ENCODE measurements around the gene ANKDD1A. TPM values are rescaled to one million over a fixed set of nuclear protein-coding genes. Genes with fewer than 3 reads are reported as not detected.

The ANKDD1A gene
- total RNA-seq, 1 experiment from 2014 or later: 1.8 TPM

- H3K4me1 ChIP-seq (ENCODE audit: low read length): peaks cover 8% of the 10 kb centered on the region
- H3K9me3 ChIP-seq (ENCODE audit: low read length): peaks cover 11% of the 10 kb centered on the region
- H3K36me3 ChIP-seq (ENCODE audit: insufficient read depth, low read length): no peaks in the 10 kb centered on the region
- no peaks in the 10 kb centered on the region for H4K20me1 ChIP-seq (ENCODE audit: insufficient read depth, low read depth, low read length)
- H3K9me2 ChIP-seq (replicated peaks; ENCODE audit: insufficient read depth, low read length): no peaks in the 10 kb centered on the region
- H3K4me2 ChIP-seq (ENCODE audit: low read depth, low read length, poor library complexity, severe bottlenecking): no peak overlapping the region
- no peak overlapping the region for H2AFZ ChIP-seq (ENCODE audit: low read length)
- peaks cover 2% of the 10 kb centered on the region; the same call in 1 of the 2 replicates for H3K27me3 ChIP-seq (ENCODE audit: low read length)
- H3K9ac ChIP-seq (ENCODE audit: low read length): no peak overlapping the region
- no peak for DNase-seq
- H3K27ac ChIP-seq (ENCODE audit: low read length): no peak overlapping the region
- H3K79me2 ChIP-seq (ENCODE audit: low read length): no peaks in the 10 kb centered on the region
- H3K4me3 ChIP-seq (ENCODE audit: low read length): no peak overlapping the region
Measured at GRCh38 chr15:64901141-64901540, 10.6 kb upstream of the ANKDD1A start.

GRCh38 chr15:64901914-64902313 lies 9.8 kb upstream of the ANKDD1A start:
- no peak overlapping the region for H2AFZ ChIP-seq (ENCODE audit: low read length)
- no peak overlapping the region for H3K4me2 ChIP-seq (ENCODE audit: low read depth, low read length, poor library complexity, severe bottlenecking)
- no peak overlapping the region for H3K9ac ChIP-seq (ENCODE audit: low read length)
- H3K4me1 ChIP-seq (ENCODE audit: low read length): peaks cover 5% of the 10 kb centered on the region
- H4K20me1 ChIP-seq (ENCODE audit: insufficient read depth, low read depth, low read length): no peaks in the 10 kb centered on the region
- no peak overlapping the region for H3K4me3 ChIP-seq (ENCODE audit: low read length)
- H3K9me3 ChIP-seq (ENCODE audit: low read length): peaks cover 11% of the 10 kb centered on the region
- no peak overlapping the region for H3K27ac ChIP-seq (ENCODE audit: low read length)
- DNase-seq: no peak
- H3K9me2 ChIP-seq (replicated peaks; ENCODE audit: insufficient read depth, low read length): no peaks in the 10 kb centered on the region
- peaks cover 2% of the 10 kb centered on the region; the same call in 1 of the 2 replicates for H3K27me3 ChIP-seq (ENCODE audit: low read length)
- H3K36me3 ChIP-seq (ENCODE audit: insufficient read depth, low read length): no peaks in the 10 kb centered on the region
- H3K79me2 ChIP-seq (ENCODE audit: low read length): no peaks in the 10 kb centered on the region

- Histone ChIP-seq H2AFZ (ENCODE audit: low read length) (no peak overlapping the region), H3K27ac (ENCODE audit: low read length) (no peak overlapping the region), H3K9ac (ENCODE audit: low read length) (no peak overlapping the region), H3K4me3 (ENCODE audit: low read length) (no peak overlapping the region), H3K4me2 (ENCODE audit: low read depth, low read length, poor library complexity, severe bottlenecking) (no peak overlapping the region), H4K20me1 (ENCODE audit: insufficient read depth, low read depth, low read length) (no peaks in the 10 kb centered on the region), H3K27me3 (ENCODE audit: low read length) (peaks cover 2% of the 10 kb centered on the region; the same call in 1 of the 2 replicates), H3K9me2 (replicated peaks; ENCODE audit: insufficient read depth, low read length) (no peaks in the 10 kb centered on the region), H3K9me3 (ENCODE audit: low read length) (peaks cover 11% of the 10 kb centered on the region), H3K4me1 (ENCODE audit: low read length) (peaks cover 5% of the 10 kb centered on the region), H3K36me3 (ENCODE audit: insufficient read depth, low read length) (no peaks in the 10 kb centered on the region), H3K79me2 (ENCODE audit: low read length) (no peaks in the 10 kb centered on the region)
- no peak for DNase-seq
Measured at GRCh38 chr15:64902863-64903262, 8.8 kb upstream of the ANKDD1A start.

GRCh38 chr15:64903326-64903950 lies 8.3 kb upstream of the ANKDD1A start:
- DNase-seq: no peak
- Histone ChIP-seq H3K4me2 (ENCODE audit: low read depth, low read length, poor library complexity, severe bottlenecking) (no peak overlapping the region), H3K27me3 (ENCODE audit: low read length) (peaks cover 2% of the 10 kb centered on the region; the same call in 1 of the 2 replicates), H3K9ac (ENCODE audit: low read length) (no peak overlapping the region), H3K27ac (ENCODE audit: low read length) (no peak overlapping the region), H3K4me1 (ENCODE audit: low read length) (peaks cover 5% of the 10 kb centered on the region), H2AFZ (ENCODE audit: low read length) (no peak overlapping the region), H3K79me2 (ENCODE audit: low read length) (no peaks in the 10 kb centered on the region), H3K36me3 (ENCODE audit: insufficient read depth, low read length) (no peaks in the 10 kb centered on the region), H3K4me3 (ENCODE audit: low read length) (no peak overlapping the region), H4K20me1 (ENCODE audit: insufficient read depth, low read depth, low read length) (no peaks in the 10 kb centered on the region), H3K9me2 (replicated peaks; ENCODE audit: insufficient read depth, low read length) (no peaks in the 10 kb centered on the region), H3K9me3 (ENCODE audit: low read length) (peaks cover 11% of the 10 kb centered on the region)

GRCh38 chr15:64904189-64904588 lies 7.5 kb upstream of the ANKDD1A start:
- H3K79me2 ChIP-seq (ENCODE audit: low read length): no peaks in the 10 kb centered on the region
- peaks cover 2% of the 10 kb centered on the region; the same call in 1 of the 2 replicates for H3K27me3 ChIP-seq (ENCODE audit: low read length)
- no peaks in the 10 kb centered on the region for H4K20me1 ChIP-seq (ENCODE audit: insufficient read depth, low read depth, low read length)
- no peak for DNase-seq
- H3K9ac ChIP-seq (ENCODE audit: low read length): no peak overlapping the region
- no peaks in the 10 kb centered on the region for H3K36me3 ChIP-seq (ENCODE audit: insufficient read depth, low read length)
- H3K27ac ChIP-seq (ENCODE audit: low read length): no peak overlapping the region
- no peak overlapping the region for H3K4me2 ChIP-seq (ENCODE audit: low read depth, low read length, poor library complexity, severe bottlenecking)
- peaks cover 5% of the 10 kb centered on the region for H3K4me1 ChIP-seq (ENCODE audit: low read length)
- no peaks in the 10 kb centered on the region for H3K9me2 ChIP-seq (replicated peaks; ENCODE audit: insufficient read depth, low read length)
- no peak overlapping the region for H2AFZ ChIP-seq (ENCODE audit: low read length)
- H3K9me3 ChIP-seq (ENCODE audit: low read length): peaks cover 11% of the 10 kb centered on the region
- H3K4me3 ChIP-seq (ENCODE audit: low read length): no peak overlapping the region

GRCh38 chr15:64905119-64905831 lies 6.4 kb upstream of the ANKDD1A start:
- peaks cover 11% of the 10 kb centered on the region for H3K9me3 ChIP-seq (ENCODE audit: low read length)
- H3K9me2 ChIP-seq (replicated peaks; ENCODE audit: insufficient read depth, low read length): no peaks in the 10 kb centered on the region
- no peak overlapping the region for H3K27ac ChIP-seq (ENCODE audit: low read length)
- peak; percentile 89 for DNase-seq
- no peak overlapping the region for H3K4me3 ChIP-seq (ENCODE audit: low read length)
- no peaks in the 10 kb centered on the region for H3K36me3 ChIP-seq (ENCODE audit: insufficient read depth, low read length)
- H4K20me1 ChIP-seq (ENCODE audit: insufficient read depth, low read depth, low read length): no peaks in the 10 kb centered on the region
- H2AFZ ChIP-seq (ENCODE audit: low read length): peak overlapping the region; percentile 77; the same call in 1 of the 2 replicates
- H3K4me1 ChIP-seq (ENCODE audit: low read length): peaks cover 5% of the 10 kb centered on the region
- H3K9ac ChIP-seq (ENCODE audit: low read length): peak overlapping the region; percentile 51
- no peaks in the 10 kb centered on the region for H3K79me2 ChIP-seq (ENCODE audit: low read length)
- H3K27me3 ChIP-seq (ENCODE audit: low read length): peaks cover 2% of the 10 kb centered on the region; the same call in 1 of the 2 replicates
- peak overlapping the region; percentile 50 for H3K4me2 ChIP-seq (ENCODE audit: low read depth, low read length, poor library complexity, severe bottlenecking)

- H3K4me3 ChIP-seq (ENCODE audit: low read length): no peak overlapping the region
- no peaks in the 10 kb centered on the region for H3K79me2 ChIP-seq (ENCODE audit: low read length)
- no peaks in the 10 kb centered on the region for H3K36me3 ChIP-seq (ENCODE audit: insufficient read depth, low read length)
- H3K9me3 ChIP-seq (ENCODE audit: low read length): peaks cover 9% of the 10 kb centered on the region
- no peak overlapping the region for H3K27ac ChIP-seq (ENCODE audit: low read length)
- peaks cover 2% of the 10 kb centered on the region; the same call in 1 of the 2 replicates for H3K27me3 ChIP-seq (ENCODE audit: low read length)
- H4K20me1 ChIP-seq (ENCODE audit: insufficient read depth, low read depth, low read length): no peaks in the 10 kb centered on the region
- no peaks in the 10 kb centered on the region for H3K9me2 ChIP-seq (replicated peaks; ENCODE audit: insufficient read depth, low read length)
- DNase-seq: no peak
- H3K4me2 ChIP-seq (ENCODE audit: low read depth, low read length, poor library complexity, severe bottlenecking): no peak overlapping the region
- peaks cover 5% of the 10 kb centered on the region for H3K4me1 ChIP-seq (ENCODE audit: low read length)
- no peak overlapping the region for H2AFZ ChIP-seq (ENCODE audit: low read length)
- H3K9ac ChIP-seq (ENCODE audit: low read length): no peak overlapping the region
Measured at GRCh38 chr15:64905941-64906340, 5.8 kb upstream of the ANKDD1A start.

GRCh38 chr15:64906402-64906801 lies 5.3 kb upstream of the ANKDD1A start:
- Histone ChIP-seq H3K4me2 (ENCODE audit: low read depth, low read length, poor library complexity, severe bottlenecking) (no peak overlapping the region), H3K27me3 (ENCODE audit: low read length) (no peaks in the 10 kb centered on the region), H3K4me3 (ENCODE audit: low read length) (no peak overlapping the region)

More at GRCh38 chr15:64906402-64906801, 5.3 kb upstream of the ANKDD1A start:
- DNase-seq: no peak
- Histone ChIP-seq H3K9ac (ENCODE audit: low read length) (no peak overlapping the region), H3K27ac (ENCODE audit: low read length) (no peak overlapping the region), H3K9me3 (ENCODE audit: low read length) (peaks cover 6% of the 10 kb centered on the region; the same call in 1 of the 2 replicates), H3K4me1 (ENCODE audit: low read length) (peaks cover 5% of the 10 kb centered on the region), H3K36me3 (ENCODE audit: insufficient read depth, low read length) (no peaks in the 10 kb centered on the region), H2AFZ (ENCODE audit: low read length) (no peak overlapping the region), H3K9me2 (replicated peaks; ENCODE audit: insufficient read depth, low read length) (no peaks in the 10 kb centered on the region), H4K20me1 (ENCODE audit: insufficient read depth, low read depth, low read length) (no peaks in the 10 kb centered on the region), H3K79me2 (ENCODE audit: low read length) (no peaks in the 10 kb centered on the region)

Measured in Karpas-422 (cell line).